ENCODE data around the gene SLC36A1. TPM values are rescaled to one million over a fixed set of nuclear protein-coding genes. Genes with fewer than 3 reads are reported as not detected.

Gene SLC36A1
- total and polyA plus RNA-seq, 8 donors, result 4.0 to 34.5 (median 5.6) TPM

DNA sequence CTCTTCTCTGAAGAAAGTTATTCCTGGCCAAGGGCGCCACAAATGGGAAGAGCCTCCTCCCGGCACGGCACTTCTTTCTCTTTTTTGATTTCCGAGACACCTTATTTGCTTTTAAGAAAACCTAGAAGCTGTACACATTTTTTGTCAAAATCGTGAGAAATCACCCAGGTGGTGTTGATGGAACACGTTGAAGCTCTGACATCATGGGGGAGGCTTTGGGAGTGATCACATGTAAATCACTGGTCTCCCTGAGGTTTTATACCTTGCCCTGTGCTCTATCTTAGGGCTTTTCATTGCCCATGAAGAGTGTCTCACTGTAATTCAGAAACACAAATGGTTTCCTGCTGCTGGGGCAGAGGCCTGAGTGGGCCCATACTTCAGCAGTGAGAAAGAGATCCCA is 27.4 kb downstream of the SLC36A1 start:
- TF ChIP-seq CTCF (IDR thresholded peaks at IDR 0.05), result no peak
- Histone ChIP-seq H3K9me3 (no peaks in the 10 kb centered on the region), H3K27me3 (no peaks in the 10 kb centered on the region), H3K4me1 (no peaks in the 10 kb centered on the region), H3K27ac (no peak overlapping the region), H3K4me3 (no peak overlapping the region), H3K36me3 (peaks cover 0 to 83% of the 10 kb centered on the region in 2 donors)
- intact Hi-C loops (cut with DNase I), result no loop called here
- DNase-seq, result no peak
- no peak for ATAC-seq

- DNase-seq (no peak), ATAC-seq (no peak)
- Histone ChIP-seq H3K27ac (no peak overlapping the region), H3K4me1 (no peaks in the 10 kb centered on the region), H3K27me3 (no peaks in the 10 kb centered on the region), H3K9me3 (no peaks in the 10 kb centered on the region), H3K36me3 (peaks cover 0 to 83% of the 10 kb centered on the region in 2 donors), H3K4me3 (no peak overlapping the region)
- TF ChIP-seq CTCF (IDR thresholded peaks at IDR 0.05), result no peak
- intact Hi-C loops (cut with DNase I), result no loop called here
Observed at GRCh38 chr5:151475388-151475787, 28.0 kb downstream of the SLC36A1 start.

- H3K4me3 ChIP-seq, result no peak overlapping the region
- H3K27ac ChIP-seq, result no peak overlapping the region
- peaks cover 0 to 84% of the 10 kb centered on the region in 2 donors for H3K36me3 ChIP-seq
- H3K4me1 ChIP-seq, result peaks cover 0 to 6% of the 10 kb centered on the region in 2 donors
- H3K27me3 ChIP-seq, result no peaks in the 10 kb centered on the region
- H3K9me3 ChIP-seq, result no peaks in the 10 kb centered on the region
- DNase-seq, result no peak
- ATAC-seq, result no peak
- intact Hi-C loops (cut with DNase I), result no loop called here
- no peak for TF ChIP-seq CTCF (IDR thresholded peaks at IDR 0.05)
Observed at GRCh38 chr5:151476016-151476415, 28.6 kb downstream of the SLC36A1 start.

DNA sequence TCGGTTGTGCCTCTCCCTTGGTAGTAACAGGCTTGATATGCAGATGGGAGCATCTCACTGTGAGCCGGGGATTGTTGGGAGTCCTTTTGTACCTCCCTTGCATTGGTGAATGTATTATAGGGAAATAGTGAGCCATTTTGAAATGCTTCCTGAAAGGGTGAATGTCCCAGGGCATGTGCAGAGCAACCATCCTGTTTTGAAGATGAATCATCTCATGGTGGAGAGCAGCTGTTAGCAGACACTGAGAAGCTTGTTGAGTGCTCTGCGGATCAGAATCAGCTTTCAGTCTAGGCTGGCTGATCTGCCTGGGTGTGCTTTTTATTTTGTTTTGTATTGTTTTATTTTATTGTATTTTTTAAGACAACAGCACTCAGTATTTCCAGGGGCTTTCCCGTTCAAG is 29.7 kb downstream of the SLC36A1 start:
- Histone ChIP-seq H3K27ac (no peak overlapping the region), H3K36me3 (peaks cover 0 to 87% of the 10 kb centered on the region in 2 donors), H3K9me3 (no peaks in the 10 kb centered on the region), H3K4me1 (peaks cover 0 to 17% of the 10 kb centered on the region in 2 donors), H3K4me3 (no peak overlapping the region), H3K27me3 (no peaks in the 10 kb centered on the region)
- no peak for TF ChIP-seq CTCF (IDR thresholded peaks at IDR 0.05)
- intact Hi-C loops (cut with DNase I), result no loop called here
- ATAC-seq (no peak), DNase-seq (no peak)

GRCh38 chr5:151480384-151481293 is 33.2 kb downstream of the SLC36A1 start:
- H3K4me3 ChIP-seq, result no peak overlapping the region
- ATAC-seq, result peak; percentile 35
- peaks cover 0 to 32% of the 10 kb centered on the region in 2 donors for H3K4me1 ChIP-seq
- peaks cover 0 to 71% of the 10 kb centered on the region in 2 donors for H3K36me3 ChIP-seq
- intact Hi-C loops (cut with DNase I), result no loop called here
- no peaks in the 10 kb centered on the region for H3K27me3 ChIP-seq
- H3K27ac ChIP-seq, result peak overlapping the region in 1 of 2 donors; percentile 8
- no peak for DNase-seq
- H3K9me3 ChIP-seq, result no peaks in the 10 kb centered on the region
- no peak for TF ChIP-seq CTCF (IDR thresholded peaks at IDR 0.05)

Data from left lung (tissue), 10 donors.